ENCODE results near the gene HIF3A.
"Not testable (repeated sequence)": the region's sequence is repeated elsewhere in the genome, so short reads cannot be mapped to it uniquely, and the experiment has no call there.

HIF3A gene

DNA sequence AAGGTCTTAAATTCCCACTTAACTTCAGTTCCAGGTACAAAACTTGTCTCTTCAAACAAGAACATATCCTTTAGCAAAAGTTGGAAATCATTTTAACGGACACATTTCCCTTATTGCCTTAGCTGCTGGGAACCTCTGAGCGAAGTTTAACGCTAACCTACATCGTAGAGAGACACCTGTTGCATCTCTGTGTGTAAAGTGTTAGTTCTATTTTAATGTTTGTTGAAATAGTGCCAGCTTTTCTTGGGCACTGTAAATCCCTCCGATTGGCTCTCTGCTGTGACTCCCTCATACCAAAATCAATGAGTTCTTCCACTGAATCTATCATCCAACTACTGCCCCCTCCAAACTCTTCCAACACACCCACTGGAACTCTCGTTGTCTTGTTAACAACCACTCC is 2.3 kb upstream of the HIF3A start:
- no peak for DNase-seq

DNA sequence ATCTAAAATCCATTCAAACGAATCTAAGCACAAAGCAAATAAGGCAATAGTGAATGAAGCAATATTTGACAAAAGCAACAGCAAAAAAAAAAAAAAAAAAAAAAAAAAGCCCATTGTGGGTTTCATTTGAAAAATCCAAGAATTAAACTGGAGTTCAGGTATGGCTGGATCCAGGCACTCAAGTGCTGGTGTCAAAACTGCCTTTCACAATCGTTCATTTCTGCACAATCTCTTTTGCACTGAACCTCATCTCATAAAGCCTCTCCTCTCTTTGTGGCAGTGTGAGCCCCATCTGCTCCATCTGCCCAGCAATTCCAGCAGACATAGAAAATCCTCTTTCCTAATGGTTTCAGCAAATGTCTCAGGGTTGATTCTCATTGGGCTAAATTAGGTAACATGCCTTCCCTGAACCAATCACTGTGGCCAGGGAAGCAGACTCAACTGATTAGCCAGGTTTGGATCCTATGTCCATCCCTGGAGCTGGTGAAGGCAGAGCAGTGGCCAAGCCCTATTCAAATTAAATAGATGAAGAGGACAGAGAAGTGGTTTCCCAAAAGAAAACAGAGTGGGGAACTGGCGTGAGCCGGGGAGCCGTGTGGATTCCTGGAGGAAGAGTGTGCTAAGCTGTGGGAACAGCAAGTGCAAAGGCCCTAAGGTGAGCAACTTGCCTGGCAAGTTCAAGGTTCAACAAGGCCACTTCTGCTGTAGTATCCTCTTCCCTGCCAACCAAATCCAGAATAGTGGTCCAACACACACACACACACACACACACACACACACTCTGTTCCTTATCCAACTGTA is 1.2 kb upstream of the HIF3A start:
- no peak for DNase-seq

DNA sequence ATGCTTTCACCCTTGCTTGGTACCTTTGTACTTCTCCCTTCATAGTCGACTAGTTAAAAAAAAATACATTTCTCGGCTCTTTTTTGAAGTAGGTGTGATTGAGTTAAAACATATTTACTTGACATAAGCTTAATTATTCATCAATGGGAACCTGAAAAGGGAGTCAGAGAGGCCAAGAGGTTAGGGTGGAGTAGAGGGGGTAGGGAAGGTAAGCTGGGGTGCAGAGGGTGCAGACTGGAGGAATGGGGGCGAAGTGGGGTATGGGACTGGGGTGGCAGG is 701 bp upstream of the HIF3A start:
- no peak for DNase-seq

DNA sequence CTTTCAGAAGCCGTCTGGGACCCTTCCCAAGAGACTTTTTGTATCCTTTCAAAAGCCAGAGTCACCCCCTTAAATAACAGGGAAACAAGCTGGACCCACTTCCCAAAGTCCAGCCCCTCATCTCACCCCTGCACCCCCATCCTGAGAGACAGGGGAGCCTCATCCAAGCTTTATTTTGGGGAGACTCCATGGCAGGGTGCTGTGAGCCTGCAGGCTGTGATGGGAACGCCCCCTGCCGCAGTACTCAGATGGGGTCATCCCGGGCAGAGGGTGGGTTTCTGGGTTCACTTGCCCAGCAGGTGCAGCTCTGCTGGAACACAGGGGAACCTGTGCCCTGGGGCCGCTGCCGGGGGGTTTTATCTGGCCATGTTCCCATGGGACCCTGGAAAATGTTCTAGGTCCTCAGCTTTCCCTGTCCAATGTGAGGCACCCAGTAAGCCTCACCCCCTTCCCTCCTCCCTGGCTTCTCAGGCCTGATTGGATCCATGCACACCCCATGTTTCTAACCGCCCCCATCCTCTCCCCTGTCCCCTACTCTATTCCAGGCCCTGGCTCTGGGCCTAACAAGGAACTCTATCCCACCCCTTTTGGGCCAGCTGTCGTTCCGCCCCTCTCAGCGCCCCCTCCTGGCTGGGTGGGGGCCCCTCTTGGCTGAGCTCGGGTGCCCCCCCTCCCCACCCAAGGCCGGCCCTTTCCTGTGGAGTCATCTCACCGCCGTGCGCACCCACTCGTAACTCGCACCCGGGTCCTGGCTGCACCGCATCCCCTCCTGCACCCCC is 1.0 kb downstream of the HIF3A start:
- DNase-seq = no peak

- no peak for DNase-seq
These were observed 1.7 kb downstream of the HIF3A start for GRCh38 chr19:46298479-46299003.

- DNase-seq = peak; percentile 25
These were observed 2.2 kb downstream of the HIF3A start for GRCh38 chr19:46299004-46299509.

- peak; percentile 9 for DNase-seq
These were observed 2.9 kb downstream of the HIF3A start for GRCh38 chr19:46299695-46300094.

GRCh38 chr19:46303322-46303690 is 6.5 kb downstream of the HIF3A start:
- DNase-seq = no peak

GRCh38 chr19:46303691-46304397 is 7.0 kb downstream of the HIF3A start:
- no peak for DNase-seq

- no peak for DNase-seq
These were observed 9.7 kb downstream of the HIF3A start for GRCh38 chr19:46306501-46306900.

GRCh38 chr19:46308510-46308909 is 11.7 kb downstream of the HIF3A start:
- DNase-seq = no peak

DNA sequence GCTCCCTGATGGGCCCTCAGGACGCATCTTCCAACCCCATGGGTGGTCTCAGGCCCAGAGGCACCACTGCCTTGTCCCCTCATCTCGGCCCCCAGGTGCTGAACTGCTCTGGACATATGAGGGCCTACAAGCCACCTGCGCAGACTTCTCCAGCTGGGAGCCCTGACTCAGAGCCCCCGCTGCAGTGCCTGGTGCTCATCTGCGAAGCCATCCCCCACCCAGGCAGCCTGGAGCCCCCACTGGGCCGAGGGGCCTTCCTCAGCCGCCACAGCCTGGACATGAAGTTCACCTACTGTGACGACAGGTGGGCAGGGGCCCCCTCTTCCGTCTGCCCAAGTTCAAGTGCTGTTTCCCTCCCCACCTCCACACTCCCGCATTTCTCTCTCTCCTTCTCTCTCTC is 12.2 kb downstream of the HIF3A start:
- no peak for DNase-seq

DNA sequence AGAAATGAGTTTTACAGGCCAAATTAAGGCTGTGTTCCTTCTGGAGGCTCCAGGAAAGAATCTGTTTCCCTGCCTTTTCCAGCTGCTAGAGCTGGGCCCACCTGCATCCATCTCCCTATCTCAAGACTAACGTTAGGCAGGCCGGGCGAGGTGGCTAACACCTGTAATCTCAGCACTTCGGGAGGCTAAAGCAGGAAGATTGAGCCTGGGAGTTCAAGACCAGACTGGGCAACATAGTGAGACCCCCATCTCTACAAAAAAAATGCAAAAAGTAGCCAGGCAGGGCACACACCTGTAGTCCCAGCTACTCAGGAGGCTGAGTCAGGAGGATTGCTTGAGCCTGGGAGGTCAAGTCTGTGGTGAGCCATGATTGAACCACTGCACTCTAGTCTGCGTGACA is 14.6 kb downstream of the HIF3A start:
- DNase-seq = no peak

GRCh38 chr19:46313540-46314469 is 17.0 kb downstream of the HIF3A start:
- not testable (repeated sequence) for DNase-seq

DNA sequence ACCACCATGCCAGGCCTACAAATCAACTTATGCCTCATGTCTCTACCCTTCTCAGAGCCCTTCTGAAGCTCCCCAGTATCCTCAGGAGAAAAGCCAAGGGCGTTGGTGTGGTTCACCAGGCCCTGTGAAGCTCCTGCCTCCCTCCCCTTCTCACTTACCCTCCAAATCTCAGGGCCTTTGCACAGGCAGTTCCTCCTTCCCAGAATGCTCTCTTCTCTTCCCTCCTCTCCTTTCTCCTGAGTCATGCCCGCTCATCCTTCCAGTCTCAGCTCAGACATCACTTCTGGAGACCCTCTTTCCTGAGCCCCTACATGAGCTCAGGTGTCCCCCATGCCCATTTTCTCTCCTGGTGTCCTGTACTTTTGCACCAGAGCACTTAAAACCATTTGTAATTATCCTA is 20.5 kb downstream of the HIF3A start:
- no peak for DNase-seq

DNA sequence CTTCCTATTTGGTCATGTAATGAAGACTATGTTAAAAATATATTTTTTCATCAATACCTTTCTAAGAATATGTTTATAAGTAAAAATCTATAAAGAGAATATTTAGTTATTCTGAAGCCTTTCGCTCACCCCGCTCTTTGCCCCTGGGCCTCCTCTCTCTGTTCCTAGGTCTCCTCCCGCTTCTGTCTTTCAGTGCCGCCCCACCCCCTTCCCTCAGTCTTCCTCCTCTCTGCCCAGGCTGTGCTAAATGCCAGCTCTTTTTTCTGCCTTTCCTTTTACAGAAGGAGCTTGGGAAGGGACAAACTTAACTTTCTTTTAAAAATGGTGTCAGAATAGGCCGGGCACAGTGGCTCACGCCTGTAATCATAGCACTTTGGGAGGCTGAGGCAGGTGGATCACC is 22.8 kb downstream of the HIF3A start:
- DNase-seq = no peak

DNA sequence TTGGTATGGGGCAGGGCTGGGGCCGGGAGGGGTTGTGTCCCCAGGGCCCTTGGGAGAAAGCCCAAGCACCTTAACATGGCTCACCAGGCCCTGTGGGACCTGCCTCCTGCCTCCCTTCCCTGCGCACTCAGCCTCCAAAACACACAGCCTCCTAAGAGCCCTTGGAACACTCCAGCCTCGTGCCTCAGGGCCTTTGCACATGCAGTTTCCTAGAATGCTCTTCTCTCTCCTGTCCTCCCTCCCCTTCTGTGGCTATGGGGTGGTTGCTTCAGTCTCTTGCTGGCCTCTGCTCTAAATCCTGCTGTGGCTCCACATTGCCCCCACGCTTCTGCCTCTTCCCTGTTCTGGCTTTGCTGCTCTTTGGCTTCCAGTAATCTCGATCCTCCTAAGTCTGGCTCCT is 23.7 kb downstream of the HIF3A start:
- no peak for DNase-seq

GRCh38 chr19:46321653-46322052 is 24.8 kb downstream of the HIF3A start:
- no peak for DNase-seq

DNA sequence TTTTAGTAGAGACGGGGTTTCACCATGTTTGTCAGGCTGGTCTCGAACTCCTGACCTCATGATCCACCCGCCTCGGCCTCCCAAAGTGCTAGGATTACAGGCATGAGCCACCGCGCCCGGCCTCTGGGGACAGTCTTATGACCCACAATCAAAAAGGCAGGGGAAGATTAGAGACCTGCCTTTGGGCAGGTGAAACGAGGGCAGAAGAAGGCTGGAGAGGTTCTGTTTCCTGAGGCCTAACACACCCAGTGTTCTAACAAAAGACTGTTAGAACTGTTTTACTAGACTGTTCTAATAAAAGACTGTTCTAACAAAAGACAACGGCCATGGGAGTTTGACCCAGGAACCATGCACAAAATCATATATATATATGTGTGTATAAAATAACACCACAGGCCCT is 26.4 kb downstream of the HIF3A start:
- DNase-seq = not testable (repeated sequence)

GRCh38 chr19:46324277-46324676 is 27.4 kb downstream of the HIF3A start:
- no peak for DNase-seq

DNA sequence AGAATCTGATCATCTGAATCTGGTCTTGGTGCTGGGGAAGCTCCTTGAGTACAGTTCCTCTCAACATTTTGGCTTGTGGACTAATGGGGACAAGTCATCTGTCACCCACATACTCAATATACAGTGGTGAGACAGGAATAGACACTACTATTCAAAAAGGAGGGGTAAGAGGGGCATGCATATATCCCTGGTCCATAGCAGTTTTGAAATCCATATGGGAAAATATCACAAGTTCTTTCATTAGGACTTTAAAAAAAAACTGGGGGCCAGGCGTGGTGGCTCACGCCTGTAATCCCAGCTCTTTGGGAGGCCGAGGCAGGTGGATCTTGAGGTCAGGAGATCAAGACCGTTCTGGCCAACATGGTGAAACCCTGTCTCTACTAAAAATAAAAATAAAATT is 29.8 kb downstream of the HIF3A start:
- DNase-seq = no peak

DNA sequence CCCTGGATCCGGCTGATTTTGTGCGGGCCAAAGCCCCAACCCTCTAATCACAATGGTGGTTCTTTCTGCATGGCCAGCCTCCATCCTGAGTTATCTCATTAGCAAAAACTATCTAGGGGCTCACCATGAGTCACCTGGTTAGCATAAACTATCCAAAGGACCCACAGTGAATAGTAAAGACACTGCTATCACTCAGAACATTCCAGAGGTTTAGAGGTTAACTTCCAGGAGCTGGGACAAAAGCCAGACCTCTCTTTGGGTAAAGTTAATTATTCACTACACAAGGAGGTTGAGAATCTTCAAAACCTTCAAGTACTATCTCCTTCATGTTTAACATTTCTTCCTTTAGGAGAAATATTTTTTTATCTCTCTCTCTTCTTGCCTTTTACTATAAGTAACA is 31.2 kb downstream of the HIF3A start:
- no peak for DNase-seq

Measured in suppressor macrophage treated with lipopolysaccharide for 4 hours (primary cell).